BE2C (cell line): ENCODE results near the gene ZAP70. TPM values are rescaled to one million over a fixed set of nuclear protein-coding genes. Genes with fewer than 3 reads are reported as not detected.

Experiments used
- DNase-seq: peaks from one replicate; pipeline ENCODE4 v3.0.0-alpha.2; 2020
- H3K27me3 ChIP-seq: fragments of 250-450 bp; sonication (Bioruptor Pico); 2 replicates; pipeline ENCODE4 v1.5.1; 2020; ENCODE audit warnings: mild to moderate bottlenecking
- H3K36me3 ChIP-seq: fragments of 250-450 bp; sonication (Bioruptor Pico); 2 replicates; pipeline ENCODE4 v1.5.1; 2020; ENCODE audit warnings: mild to moderate bottlenecking
- H3K4me1 ChIP-seq: fragments of 250-450 bp; sonication (Bioruptor Pico); 2 replicates; pipeline ENCODE4 v1.5.1; 2020
- H3K4me3 ChIP-seq: 2 replicates; pipeline ENCODE4 v1.5.1; 2011; ENCODE audit warnings: low read depth, low read length
- H3K9me3 ChIP-seq: fragments of 250-450 bp; sonication (Bioruptor Pico); 2 replicates; pipeline ENCODE4 v1.5.1; 2020
- CTCF ChIP-seq: IDR thresholded peaks from 2 replicates; pipeline ENCODE4 v1.5.1; 2012; ENCODE audit warnings: mild to moderate bottlenecking, low read depth, low read length
- polyA plus RNA-seq: library from polyadenylated mRNA; unstranded; fragments of >200 nt; gene quantifications from one replicate; pipeline ENCODE4 v1.2.1, GENCODE V29; 2012; ENCODE audit warnings: low read depth, missing spikeins; ENCODE audit not compliant: insufficient read length, insufficient read depth

The ZAP70 gene
- polyA plus RNA-seq, result 0.26 TPM

- Histone ChIP-seq H3K4me1 (no peaks in the 10 kb centered on the region), H3K4me3 (no peak within 1 kb of the TSS), H3K27me3 (no peaks in the 10 kb centered on the region), H3K9me3 (no peaks in the 10 kb centered on the region), H3K36me3 (no peaks in the 10 kb centered on the region)
- no peak for TF ChIP-seq CTCF
- DNase-seq, result no peak
Measured at GRCh38 chr2:97713296-97714083, at the start of gene ZAP70. TSS of gene ZAP70 (plus strand) at chr2:97713576. CDS start at chr2:97724037, 10,461 bp downstream.

GRCh38 chr2:97663626-97663961, 49.8 kb upstream of the ZAP70 start:
- Histone ChIP-seq H3K4me3 (peak overlapping the region; percentile 73), H3K36me3 (no peaks in the 10 kb centered on the region), H3K27me3 (no peaks in the 10 kb centered on the region), H3K4me1 (no peaks in the 10 kb centered on the region), H3K9me3 (no peaks in the 10 kb centered on the region)
- TF ChIP-seq CTCF, result no peak
- no peak for DNase-seq

GRCh38 chr2:97663962-97664635, 49.3 kb upstream of the ZAP70 start, which contains the start of gene ACTR1B:
TSS of gene ACTR1B (minus strand) at chr2:97664044. CDS start at chr2:97663890, 154 bp downstream.
- peak; percentile 93 for DNase-seq
- Histone ChIP-seq H3K27me3 (no peaks in the 10 kb centered on the region), H3K4me1 (no peaks in the 10 kb centered on the region), H3K36me3 (no peaks in the 10 kb centered on the region), H3K9me3 (no peaks in the 10 kb centered on the region), H3K4me3 (peak within 1 kb of the TSS; percentile 73)
- peak; percentile 49 for TF ChIP-seq CTCF

- no peaks in the 10 kb centered on the region for H3K4me1 ChIP-seq
- no peaks in the 10 kb centered on the region for H3K27me3 ChIP-seq
- peak overlapping the region; percentile 70 for H3K4me3 ChIP-seq
- no peak for TF ChIP-seq CTCF
- no peak for DNase-seq
- no peaks in the 10 kb centered on the region for H3K36me3 ChIP-seq
- no peaks in the 10 kb centered on the region for H3K9me3 ChIP-seq
Measured at GRCh38 chr2:97664636-97664970, 48.8 kb upstream of the ZAP70 start.

GRCh38 chr2:97669448-97669847, 43.9 kb upstream of the ZAP70 start, which contains the start of gene C2orf92:
TSS of gene C2orf92 (plus strand) at chr2:97669713. CDS start at chr2:97669789, 76 bp downstream.
- DNase-seq, result no peak
- H3K36me3 ChIP-seq, result no peaks in the 10 kb centered on the region
- TF ChIP-seq CTCF, result no peak
- H3K9me3 ChIP-seq, result no peaks in the 10 kb centered on the region
- no peaks in the 10 kb centered on the region for H3K27me3 ChIP-seq
- H3K4me3 ChIP-seq, result no peak within 1 kb of the TSS
- H3K4me1 ChIP-seq, result no peaks in the 10 kb centered on the region

GRCh38 chr2:97670471-97670870, 42.9 kb upstream of the ZAP70 start:
- Histone ChIP-seq H3K27me3 (no peaks in the 10 kb centered on the region), H3K36me3 (no peaks in the 10 kb centered on the region), H3K4me3 (no peak overlapping the region), H3K9me3 (no peaks in the 10 kb centered on the region), H3K4me1 (no peaks in the 10 kb centered on the region)
- no peak for DNase-seq
- no peak for TF ChIP-seq CTCF
